T-cell (primary cell): ENCODE results near the gene PLA2G7. TPM values are rescaled to one million over a fixed set of nuclear protein-coding genes. Genes with fewer than 3 reads are reported as not detected.
"Not testable (repeated sequence)": the region's sequence is repeated elsewhere in the genome, so short reads cannot be mapped to it uniquely, and the experiment has no call there.

Source experiments
- ATAC-seq, 4 experiments: fragments of 200-7000 bp in 3 of 4; fragments of 150-1000 bp in 1 of 4; cut with Tn5 transposase; replicated peaks in 1 of 4; 1 replicate in 3 of 4; 2 replicates in 1 of 4; pipeline ENCODE4 v1.10.0; 2021; ENCODE audit warnings: moderate library complexity in 3 of 4, mild to moderate bottlenecking in 2 of 4, moderate number of reproducible peaks in 1 of 4
- CTCF ChIA-PET, 2 donors: fragments of 300-600 bp; sonication (Branson Sonifier 250); formaldehyde crosslinking; loops; one replicate each; lab custom pipeline; 2022; ENCODE audit warnings: antibody characterized with exemption in 2 of 2; lab: Charles Lee
- POLR2A ChIA-PET, 2 donors: fragments of 300-600 bp; sonication (Branson Sonifier 250); formaldehyde crosslinking; loops; one replicate each; lab custom pipeline; 2022; ENCODE audit warnings: antibody characterized with exemption in 2 of 2; lab: Charles Lee
- DNase-seq, 35 experiments: peaks; one replicate each; pipeline versions ENCODE4 v3.0.0 to v3.0.0-alpha.2; 2013 to 2023
- H3K27ac ChIP-seq: one replicate; pipeline ENCODE4 v1.5.1; 2013; ENCODE audit warnings: low read length
- H3K27me3 ChIP-seq, 2 experiments: replicated peaks in 1 of 2; 1 replicate in 1 of 2; 2 replicates in 1 of 2; pipeline versions ENCODE4 v1.6.1 to v1.7.0; 2013; ENCODE audit warnings: low read length in 1 of 2, mixed read lengths in 1 of 2; ENCODE audit not compliant: control insufficient read depth in 2 of 2, insufficient read depth in 2 of 2; ENCODE audit errors: extremely low read depth in 1 of 2
- H3K36me3 ChIP-seq, 2 donors: 1 replicate in 1 of 2; 2 replicates in 1 of 2; pipeline versions ENCODE4 v1.6.1 to v1.7.0; 2013; ENCODE audit warnings: low read length in 1 of 2; ENCODE audit not compliant: control insufficient read depth in 2 of 2, insufficient read depth in 1 of 2; ENCODE audit errors: extremely low read depth in 1 of 2
- H3K4me1 ChIP-seq, 2 experiments: 1 replicate in 1 of 2; 2 replicates in 1 of 2; pipeline versions ENCODE4 v1.6.1 to v1.7.0; 2013; ENCODE audit warnings: low read length in 2 of 2, mixed read lengths in 1 of 2; ENCODE audit not compliant: insufficient read depth in 2 of 2, control insufficient read depth in 1 of 2; ENCODE audit errors: extremely low read depth in 1 of 2
- H3K4me3 ChIP-seq, 2 donors: 1 replicate in 1 of 2; 2 replicates in 1 of 2; pipeline versions ENCODE4 v1.5.1 to v1.7.0; 2013; ENCODE audit warnings: mild to moderate bottlenecking in 2 of 2, low read length in 1 of 2, moderate library complexity in 1 of 2; ENCODE audit not compliant: control insufficient read depth in 1 of 2; ENCODE audit errors: extremely low read depth in 1 of 2
- H3K9me3 ChIP-seq: 2 replicates; pipeline ENCODE4 v1.7.0; 2013
- H3K27ac Mint-ChIP-seq, 2 donors: one replicate each; pipeline ENCODE4 v1.8.0; 2020 to 2021; ENCODE audit warnings: mild to moderate bottlenecking in 2 of 2, mixed read lengths in 2 of 2
- H3K27me3 Mint-ChIP-seq, 2 donors: one replicate each; pipeline ENCODE4 v1.8.0; 2021 to 2022; ENCODE audit warnings: mixed read lengths in 2 of 2
- H3K36me3 Mint-ChIP-seq: one replicate; pipeline ENCODE4 v1.8.0; 2021; ENCODE audit warnings: mixed read lengths
- H3K4me1 Mint-ChIP-seq, 3 donors: one replicate each; pipeline ENCODE4 v1.8.0; 2020 to 2022; ENCODE audit warnings: mixed read lengths in 3 of 3, mild to moderate bottlenecking in 1 of 3
- H3K4me3 Mint-ChIP-seq, 3 donors: one replicate each; pipeline ENCODE4 v1.8.0; 2020 to 2022; ENCODE audit warnings: mild to moderate bottlenecking in 3 of 3, mixed read lengths in 3 of 3, moderate library complexity in 3 of 3
- H3K9me3 Mint-ChIP-seq, 3 donors: one replicate each; pipeline ENCODE4 v1.8.0; 2020 to 2022; ENCODE audit warnings: mixed read lengths in 3 of 3
- WGBS: methylation state at CpG from one replicate; pipeline ENCODE4 v1.1.5; 2013; ENCODE audit warnings: missing lambda C conversion rate; ENCODE audit not compliant: insufficient coverage; 5-methylcytosine and 5-hydroxymethylcytosine counted together
- total RNA-seq, 35 experiments: library from RNA in 6 of 35; stranded (reverse) in 6 of 35; fragments of 120-200 nt in 1 of 35; gene quantifications; one replicate each; pipeline versions ENCODE4 v1.2.1 to v1.2.4 and lab custom pipeline; 2013 to 2026

The PLA2G7 gene
- total RNA-seq, 5 donors from 2014 or later (not counting 1 experiment from before 2014, with no cell fraction given): 0.30 TPM; not detected in 4

GRCh38 chr6:46751658-46752057 lies 16.5 kb upstream of the PLA2G7 start:
- H3K36me3 ChIP-seq: no peaks in the 10 kb centered on the region
- WGBS: 100% methylated on average over 1 of the region's 3 CpGs
- ChIA-PET CTCF (no interaction called here), POLR2A (no interaction called here)
- no peak overlapping the region for H3K4me3 ChIP-seq
- Mint-ChIP-seq H3K4me1 (no peaks in the 10 kb centered on the region), H3K27me3 (peaks cover 0 to 9% of the 10 kb centered on the region in 2 donors), H3K27ac (no peak overlapping the region), H3K36me3 (no peaks in the 10 kb centered on the region), H3K9me3 (no peaks in the 10 kb centered on the region), H3K4me3 (no peak overlapping the region)
- no peaks in the 10 kb centered on the region for H3K9me3 ChIP-seq
- DNase-seq: no peak
- peaks cover 0 to 7% of the 10 kb centered on the region in 2 experiments for H3K27me3 ChIP-seq
- H3K4me1 ChIP-seq: no peaks in the 10 kb centered on the region
- ATAC-seq: no peak
- no peak overlapping the region for H3K27ac ChIP-seq

DNA sequence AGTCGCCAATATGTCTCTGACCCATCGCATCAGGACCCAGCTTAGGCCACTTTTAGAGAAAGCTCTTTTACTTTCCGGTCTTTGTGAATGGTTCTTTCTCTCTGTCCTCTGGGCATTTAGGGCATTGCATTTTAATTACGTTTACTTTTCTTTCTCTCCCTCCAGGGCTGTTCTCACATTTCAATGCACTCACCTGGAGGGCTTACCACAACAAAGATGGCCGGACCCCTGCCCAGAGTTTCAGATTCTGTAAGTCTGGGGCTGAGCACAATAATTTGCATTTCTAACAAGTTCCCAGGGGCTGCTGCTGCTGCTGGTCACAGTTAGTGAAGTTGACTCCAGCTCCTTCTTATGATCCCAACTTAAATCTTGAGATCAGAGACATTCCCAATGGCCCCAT lies 14.6 kb upstream of the PLA2G7 start:
- Mint-ChIP-seq H3K9me3 (peaks cover 0 to 7% (median 0%) of the 10 kb centered on the region in 3 donors), H3K27me3 (peaks cover 10 to 20% of the 10 kb centered on the region in 2 donors)
- CTCF ChIA-PET: no interaction called here

DNA sequence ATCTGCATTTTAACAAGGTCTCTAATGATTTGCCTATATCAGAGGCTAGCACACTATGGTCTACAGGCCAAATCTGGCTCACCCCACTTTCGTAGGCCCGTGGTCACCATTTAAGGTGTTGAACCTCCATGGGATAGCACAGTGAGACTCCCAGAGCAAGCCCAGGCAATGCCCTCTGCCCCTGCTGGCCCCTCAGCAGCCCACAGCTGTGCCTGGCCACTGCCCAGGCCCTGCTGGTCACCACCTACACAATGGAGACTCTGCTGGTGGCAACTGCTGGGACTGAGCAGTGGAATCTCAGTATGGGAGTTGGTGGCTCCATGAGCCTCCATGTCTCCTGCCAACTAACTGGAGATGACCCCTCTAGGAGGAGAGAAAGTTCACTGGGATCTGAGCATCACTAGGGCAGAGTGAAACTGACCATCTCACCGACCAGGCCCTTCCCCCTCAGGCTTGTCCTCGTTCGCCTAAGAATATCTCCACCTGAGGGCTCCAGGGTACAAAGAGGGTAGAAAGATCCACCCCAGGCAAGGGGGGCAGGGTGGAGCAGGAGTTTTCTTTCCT lies 13.8 kb upstream of the PLA2G7 start:
- Mint-ChIP-seq H3K9me3 (peaks cover 0 to 9% (median 0%) of the 10 kb centered on the region in 3 donors), H3K27me3 (peaks cover 10 to 20% of the 10 kb centered on the region in 2 donors), H3K27ac (no peak overlapping the region), H3K36me3 (no peaks in the 10 kb centered on the region), H3K4me3 (no peak overlapping the region), H3K4me1 (no peaks in the 10 kb centered on the region)
- no peaks in the 10 kb centered on the region for H3K9me3 ChIP-seq
- peaks cover 0 to 7% of the 10 kb centered on the region in 2 experiments for H3K27me3 ChIP-seq
- no peak overlapping the region for H3K27ac ChIP-seq
- ATAC-seq: no peak
- H3K36me3 ChIP-seq: no peaks in the 10 kb centered on the region
- CTCF ChIA-PET: no interaction called here
- 85% methylated on average over 2 of the region's 5 CpGs for WGBS
- no peaks in the 10 kb centered on the region for H3K4me1 ChIP-seq
- DNase-seq: no peak
- no peak overlapping the region for H3K4me3 ChIP-seq
- POLR2A ChIA-PET: no interaction called here

More for the DNA sequence above, 14.6 kb upstream of the PLA2G7 start:
- Histone ChIP-seq H3K27me3 (peaks cover 0 to 7% of the 10 kb centered on the region in 2 experiments), H3K4me1 (no peaks in the 10 kb centered on the region), H3K4me3 (no peak overlapping the region), H3K36me3 (no peaks in the 10 kb centered on the region), H3K9me3 (no peaks in the 10 kb centered on the region), H3K27ac (no peak overlapping the region)
- POLR2A ChIA-PET: no interaction called here
- ATAC-seq: no peak
- no peaks in the 10 kb centered on the region for H3K4me1 Mint-ChIP-seq
- no peak for DNase-seq
- H3K27ac Mint-ChIP-seq: no peak overlapping the region
- H3K36me3 Mint-ChIP-seq: no peaks in the 10 kb centered on the region
- H3K4me3 Mint-ChIP-seq: no peak overlapping the region
- WGBS: 100% methylated on average over 1 of the region's 5 CpGs

- Histone ChIP-seq H3K27me3 (peaks cover 0 to 5% of the 10 kb centered on the region in 2 experiments), H3K9me3 (no peaks in the 10 kb centered on the region), H3K4me1 (no peaks in the 10 kb centered on the region), H3K4me3 (no peak within 1 kb of the TSS), H3K36me3 (no peaks in the 10 kb centered on the region), H3K27ac (no peak within 1 kb of the TSS)
- Mint-ChIP-seq H3K9me3 (peaks cover 0 to 9% (median 0%) of the 10 kb centered on the region in 3 donors), H3K27ac (no peak within 1 kb of the TSS), H3K36me3 (no peaks in the 10 kb centered on the region), H3K4me3 (no peak within 1 kb of the TSS), H3K4me1 (no peaks in the 10 kb centered on the region), H3K27me3 (peaks cover 10 to 23% of the 10 kb centered on the region in 2 donors)
- ChIA-PET POLR2A (no interaction called here), CTCF (no interaction called here)
- no peak for ATAC-seq
- no peak for DNase-seq
- WGBS: no CpG with 5 or more reads among the region's 1 CpG
These were observed 11.5 kb upstream of the PLA2G7 start, which contains the start of gene ANKRD66 for GRCh38 chr6:46746696-46747095. ANKRD66 (plus strand) TSS chr6:46746933; CDS start chr6:46751949, 5,016 bp downstream.

DNA sequence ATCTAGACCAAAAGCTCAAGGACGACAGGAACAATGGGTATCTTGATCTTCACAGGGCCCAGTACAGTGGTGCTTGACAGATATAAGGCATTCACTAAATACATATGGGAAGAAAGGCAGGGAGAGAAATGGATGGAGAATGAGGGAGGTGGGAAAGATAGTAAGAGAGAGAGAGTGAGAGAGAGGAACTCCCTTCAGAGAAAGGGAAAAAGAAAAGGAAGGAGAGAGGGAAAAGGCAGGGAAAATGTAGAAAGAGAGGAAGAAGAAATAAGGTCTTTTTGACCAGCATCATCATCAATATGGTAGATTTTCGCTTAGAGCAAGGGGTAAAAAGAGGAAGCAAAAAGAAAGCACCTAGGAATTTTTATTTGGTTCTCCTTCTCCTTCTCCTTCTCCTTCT lies 10.8 kb upstream of the PLA2G7 start:
- ChIA-PET POLR2A (no interaction called here), CTCF (no interaction called here)
- no peak overlapping the region for H3K27ac Mint-ChIP-seq
- H3K36me3 Mint-ChIP-seq: no peaks in the 10 kb centered on the region
- no peak for ATAC-seq
- no peaks in the 10 kb centered on the region for H3K4me1 Mint-ChIP-seq
- Histone ChIP-seq H3K4me3 (no peak overlapping the region), H3K9me3 (no peaks in the 10 kb centered on the region), H3K27me3 (peaks cover 0 to 5% of the 10 kb centered on the region in 2 experiments), H3K27ac (no peak overlapping the region), H3K36me3 (no peaks in the 10 kb centered on the region), H3K4me1 (no peaks in the 10 kb centered on the region)
- 50% methylated on average over 1 of the region's 2 CpGs for WGBS
- DNase-seq: no peak
- H3K4me3 Mint-ChIP-seq: no peak overlapping the region
- peaks cover 12 to 28% of the 10 kb centered on the region in 2 donors for H3K27me3 Mint-ChIP-seq
- peaks cover 0 to 9% (median 0%) of the 10 kb centered on the region in 3 donors for H3K9me3 Mint-ChIP-seq

DNA sequence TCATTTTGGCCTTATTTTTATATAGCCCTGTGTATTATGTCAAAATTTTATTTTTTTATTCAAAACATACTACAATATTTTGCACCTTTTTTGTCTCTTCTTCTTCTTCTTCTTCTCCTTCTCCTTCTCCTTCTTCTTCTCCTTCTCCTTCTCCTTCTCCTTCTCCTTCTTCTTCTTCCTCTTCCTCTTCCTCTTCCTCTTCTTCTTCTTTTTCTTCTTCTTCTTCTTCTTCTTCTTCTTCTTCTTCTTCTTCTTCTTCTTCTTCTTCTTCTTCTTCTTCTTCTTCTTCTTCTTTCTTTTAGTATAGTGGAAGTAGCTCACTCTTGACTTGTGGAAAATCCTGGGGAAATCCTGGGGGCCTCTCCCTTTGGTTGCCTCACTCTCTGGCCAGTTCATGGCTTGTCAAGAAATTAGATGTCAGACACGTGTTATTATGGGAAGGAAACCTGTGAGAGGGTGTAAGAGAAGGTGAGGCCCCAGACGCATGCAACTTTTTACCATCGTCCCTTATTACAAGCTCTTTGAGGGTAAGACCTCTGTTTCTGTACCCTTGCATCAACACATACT lies 9.1 kb upstream of the PLA2G7 start:
- H3K9me3 ChIP-seq, H3K27ac ChIP-seq, DNase-seq, H3K4me3 ChIP-seq, H3K27ac Mint-ChIP-seq, H3K4me1 ChIP-seq, H3K36me3 ChIP-seq, ATAC-seq, H3K4me3 Mint-ChIP-seq, POLR2A ChIA-PET, CTCF ChIA-PET, H3K36me3 Mint-ChIP-seq, H3K27me3 ChIP-seq, H3K4me1 Mint-ChIP-seq, H3K9me3 Mint-ChIP-seq: not testable (repeated sequence)
- WGBS: no CpG with 5 or more reads among the region's 3 CpGs
- peaks cover 12 to 24% of the 10 kb centered on the region in 2 donors for H3K27me3 Mint-ChIP-seq
